TTC549 (cell line): ENCODE data around the gene CACNA1B.

Experiments used
- FAIRE-seq: peaks from 2 replicates; lab custom pipeline; 2012; peaks lifted over from hg19 to GRCh38; lab: Jason Lieb, UNC

The CACNA1B gene

DNA sequence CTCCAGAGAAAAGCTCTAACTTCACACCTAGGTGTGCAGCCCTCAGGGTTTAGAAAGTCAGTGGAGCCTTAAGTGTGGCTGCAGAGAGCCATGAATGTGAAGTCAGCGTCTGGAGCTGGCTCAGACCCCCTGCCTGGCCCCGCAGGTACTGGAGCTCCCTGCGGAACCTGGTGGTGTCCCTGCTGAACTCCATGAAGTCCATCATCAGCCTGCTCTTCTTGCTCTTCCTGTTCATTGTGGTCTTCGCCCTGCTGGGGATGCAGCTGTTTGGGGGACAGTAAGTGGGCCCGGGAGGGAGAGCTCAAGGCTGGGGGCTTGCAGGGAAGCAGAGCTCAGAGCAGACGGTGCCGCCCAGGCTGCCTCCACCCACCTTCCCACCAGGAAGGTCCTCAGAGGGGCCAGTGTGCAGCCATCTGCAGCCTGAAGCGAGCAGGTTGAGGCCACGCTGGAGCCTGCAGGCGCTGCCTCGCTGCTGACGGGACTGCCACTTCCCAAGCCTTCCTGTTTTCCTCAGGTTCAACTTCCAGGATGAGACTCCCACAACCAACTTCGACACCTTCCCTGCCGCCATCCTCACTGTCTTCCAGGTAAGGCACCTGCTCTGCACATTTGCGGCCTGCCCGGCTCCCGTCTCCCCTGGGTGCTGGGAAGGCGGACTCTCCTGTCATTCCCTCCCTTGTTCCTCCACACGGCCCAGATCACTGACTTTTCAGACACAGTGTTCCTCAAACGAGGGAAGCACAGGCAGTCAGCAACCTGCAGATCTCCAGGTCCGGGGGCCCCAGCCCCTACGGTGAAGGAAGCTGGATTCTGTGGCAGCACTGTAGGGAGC, 108.9 kb downstream of the CACNA1B start:
- no peak for FAIRE-seq

- no peak for FAIRE-seq
Measured at GRCh38 chr9:137987244-137988030, 109.9 kb downstream of the CACNA1B start.

DNA sequence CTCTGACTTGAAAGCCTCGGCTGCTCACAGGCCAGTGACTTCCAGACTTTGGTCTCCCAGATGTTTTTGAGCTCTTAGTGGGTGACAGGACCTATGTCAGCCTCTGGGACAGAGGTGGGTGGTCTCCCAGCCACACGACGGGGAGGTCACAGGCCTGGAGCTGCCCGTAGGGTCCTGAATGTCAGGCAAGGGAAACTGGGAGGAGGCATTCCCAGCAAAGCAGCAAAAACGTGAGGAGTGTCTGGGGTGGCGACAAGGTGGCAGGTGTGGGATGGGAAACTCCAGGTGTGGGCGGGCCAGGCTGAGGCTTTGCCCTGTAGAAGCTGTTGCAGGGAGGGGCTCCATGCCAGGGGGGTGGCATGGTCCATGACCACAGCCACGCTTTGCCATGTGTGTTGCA, 110.5 kb downstream of the CACNA1B start:
- no peak for FAIRE-seq

DNA sequence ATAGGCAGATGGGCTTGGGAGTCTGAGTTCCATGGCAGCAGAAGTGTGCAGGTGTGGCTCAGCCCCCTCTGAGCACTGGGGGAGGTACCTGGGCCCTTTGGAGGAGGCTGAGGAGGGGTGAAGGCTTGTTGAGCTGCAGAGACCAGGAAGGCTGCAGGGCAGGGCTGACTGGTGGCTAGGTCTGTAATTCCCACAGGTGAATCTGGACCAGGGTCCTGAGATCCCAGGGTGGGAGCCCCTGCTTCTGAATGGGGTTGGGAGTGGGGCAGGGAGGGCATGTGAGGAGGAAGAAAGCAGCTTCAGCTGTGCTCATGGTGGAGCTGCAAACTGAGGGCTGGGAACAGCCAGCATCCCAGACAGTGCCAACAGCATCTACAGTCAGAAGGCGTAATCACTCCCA, 111.1 kb downstream of the CACNA1B start:
- FAIRE-seq: no peak

DNA sequence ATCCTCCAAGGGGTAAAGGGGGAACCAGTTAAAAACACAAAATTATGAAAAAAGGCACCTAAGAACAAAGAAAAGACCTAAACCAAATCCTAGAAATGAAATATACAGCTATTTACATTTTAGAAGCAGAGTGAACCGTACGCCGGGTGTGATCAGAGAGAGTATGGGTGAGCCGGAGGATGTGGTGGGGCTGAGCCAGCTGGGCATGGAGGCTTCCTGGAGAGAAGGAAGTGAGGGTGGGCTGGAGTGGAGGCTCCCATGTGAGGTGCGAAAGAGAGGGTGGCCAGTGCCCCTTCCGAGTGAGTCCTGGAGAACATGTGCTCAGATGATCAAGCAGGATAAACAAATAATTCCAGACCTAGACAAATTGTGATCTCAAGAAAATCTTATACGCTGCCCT, 111.6 kb downstream of the CACNA1B start:
- FAIRE-seq: no peak

- no peak for FAIRE-seq
Measured at GRCh38 chr9:137989999-137990715, 112.6 kb downstream of the CACNA1B start.

DNA sequence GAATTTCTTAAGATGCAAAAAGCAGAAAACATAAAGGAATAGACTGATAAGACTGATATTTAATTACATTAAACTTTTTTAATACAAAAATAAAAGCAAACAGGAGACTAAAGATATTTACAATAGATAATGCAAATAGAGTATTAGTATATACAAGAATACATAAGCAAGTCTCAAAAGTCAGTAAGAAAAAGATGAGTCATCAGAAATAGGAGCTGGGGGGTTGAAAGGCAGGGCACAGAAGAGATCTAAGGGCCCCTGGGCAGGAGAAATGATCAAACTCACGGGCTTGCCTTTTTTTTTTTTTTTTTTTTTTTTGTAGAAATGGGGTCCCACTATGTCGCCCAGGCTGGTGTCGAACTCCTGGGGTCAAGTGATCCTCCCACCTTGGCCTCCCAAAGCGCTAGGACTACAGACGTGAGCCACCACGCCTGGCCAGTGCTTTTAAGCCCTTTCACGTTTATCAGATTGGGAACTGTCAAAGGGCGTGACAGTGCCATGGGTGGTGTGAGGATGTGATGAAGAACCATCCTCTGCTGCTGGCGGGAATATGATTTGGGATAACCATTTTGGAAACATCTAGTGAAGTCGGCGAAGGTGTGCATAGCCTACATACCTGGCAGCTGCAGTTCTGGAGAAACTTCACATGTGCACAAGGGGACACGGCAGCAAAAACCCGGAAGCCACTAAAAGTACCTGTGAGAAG, 126.1 kb downstream of the CACNA1B start:
- no peak for FAIRE-seq

DNA sequence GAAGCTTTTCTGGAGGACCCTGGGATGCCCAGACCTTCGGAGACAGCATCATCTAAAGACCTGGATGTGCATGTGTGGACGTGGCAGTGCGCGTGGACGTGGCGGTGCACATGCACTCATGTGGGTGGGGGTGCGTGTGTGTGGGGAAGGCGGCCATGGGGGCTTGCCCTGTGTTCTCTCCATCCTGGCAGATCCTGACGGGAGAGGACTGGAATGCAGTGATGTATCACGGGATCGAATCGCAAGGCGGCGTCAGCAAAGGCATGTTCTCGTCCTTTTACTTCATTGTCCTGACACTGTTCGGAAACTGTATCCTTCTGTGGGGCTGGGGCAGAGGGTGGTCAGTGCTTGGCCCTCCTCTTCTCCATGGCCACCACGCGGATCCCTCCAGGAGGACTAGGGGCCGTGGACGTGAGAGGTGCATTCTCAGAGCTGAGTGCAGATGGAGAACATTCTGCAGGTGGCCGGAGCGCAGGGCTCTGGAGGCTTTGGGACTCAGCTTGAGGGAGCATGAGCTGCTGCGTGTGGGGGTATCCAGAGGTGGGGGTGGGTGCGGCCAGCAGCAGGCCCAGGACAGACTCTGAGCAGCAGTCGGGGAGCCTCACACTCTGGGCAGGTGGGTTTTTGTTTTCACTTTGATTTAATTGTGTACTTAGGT, 129.1 kb downstream of the CACNA1B start:
- no peak for FAIRE-seq

DNA sequence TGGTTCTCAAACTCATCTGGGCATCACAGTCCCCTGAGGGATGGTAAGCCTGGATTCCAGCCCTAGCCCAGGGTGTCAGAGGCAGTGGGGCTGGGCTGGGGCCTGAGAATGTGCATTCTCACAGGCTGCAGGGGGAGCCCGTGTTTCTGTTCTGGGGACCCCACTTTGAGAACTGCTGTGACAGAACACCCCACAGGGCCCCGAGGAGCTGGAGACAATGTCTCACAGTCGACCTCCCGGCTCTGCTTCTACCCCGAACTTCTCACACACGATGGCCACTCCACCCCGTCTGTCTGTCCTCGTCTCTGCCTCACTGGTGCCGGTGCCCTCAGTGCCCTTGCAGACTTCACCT, 130.0 kb downstream of the CACNA1B start:
- no peak for FAIRE-seq

GRCh38 chr9:138007918-138008841, 130.6 kb downstream of the CACNA1B start:
- no peak for FAIRE-seq

GRCh38 chr9:138009016-138009802, 131.6 kb downstream of the CACNA1B start:
- FAIRE-seq: no peak

- no peak for FAIRE-seq
Measured at GRCh38 chr9:138009803-138010690, 132.5 kb downstream of the CACNA1B start.

GRCh38 chr9:138010861-138011260, 133.3 kb downstream of the CACNA1B start:
- no peak for FAIRE-seq

DNA sequence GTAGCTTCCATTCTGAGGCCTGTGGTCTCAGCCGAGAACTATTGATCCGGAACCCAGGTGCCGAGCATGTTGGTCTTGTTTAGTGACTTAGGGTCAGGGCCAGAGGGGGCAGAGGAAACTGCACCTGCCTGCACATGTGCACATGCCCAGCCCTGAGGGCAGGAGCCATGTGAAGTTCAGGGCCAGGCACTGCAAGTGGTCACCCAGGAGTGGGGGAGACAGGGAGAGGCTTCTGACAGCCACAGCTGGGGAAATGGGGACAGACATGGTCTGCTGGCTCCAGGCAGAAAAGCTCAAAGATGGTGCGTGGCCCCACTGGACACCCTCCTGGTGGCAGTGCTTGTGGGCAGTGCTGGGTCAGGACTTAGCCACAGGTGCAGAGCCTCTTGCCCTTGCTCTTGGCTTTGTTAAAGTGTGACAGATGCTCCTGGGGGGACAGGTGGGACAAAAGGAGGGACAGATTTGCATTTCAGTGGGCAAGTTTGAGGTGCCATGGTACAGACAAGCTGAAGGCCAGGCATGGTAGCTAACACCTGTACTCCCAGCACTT, 134.4 kb downstream of the CACNA1B start:
- no peak for FAIRE-seq

GRCh38 chr9:138013273-138013672, 135.7 kb downstream of the CACNA1B start:
- FAIRE-seq: no peak

GRCh38 chr9:138013836-138014562, 136.4 kb downstream of the CACNA1B start:
- FAIRE-seq: no peak

- FAIRE-seq: no peak
Measured at GRCh38 chr9:138014563-138014945, 137.0 kb downstream of the CACNA1B start.
